A673 (cell line): ENCODE measurements around the gene FBXL17.

Experiments
- CTCF ChIP-seq: fragments of 300-800, 200-600 bp; sonication (generic); conservative IDR thresholded peaks from 2 replicates; pipeline ENCODE4 v1.5.1; 2017; ENCODE audit warnings: low read depth, mild to moderate bottlenecking, antibody characterized with exemption, low read length, moderate library complexity, mixed read lengths
- EZH2 ChIP-seq: fragments of 200-600 bp; sonication (generic); IDR thresholded peaks from 2 replicates; pipeline ENCODE4 v1.6.1; 2017; ENCODE audit warnings: borderline replicate concordance, low read depth, mild to moderate bottlenecking, mixed read lengths, antibody characterized with exemption, low read length; ENCODE audit not compliant: poor library complexity, severe bottlenecking

DNA sequence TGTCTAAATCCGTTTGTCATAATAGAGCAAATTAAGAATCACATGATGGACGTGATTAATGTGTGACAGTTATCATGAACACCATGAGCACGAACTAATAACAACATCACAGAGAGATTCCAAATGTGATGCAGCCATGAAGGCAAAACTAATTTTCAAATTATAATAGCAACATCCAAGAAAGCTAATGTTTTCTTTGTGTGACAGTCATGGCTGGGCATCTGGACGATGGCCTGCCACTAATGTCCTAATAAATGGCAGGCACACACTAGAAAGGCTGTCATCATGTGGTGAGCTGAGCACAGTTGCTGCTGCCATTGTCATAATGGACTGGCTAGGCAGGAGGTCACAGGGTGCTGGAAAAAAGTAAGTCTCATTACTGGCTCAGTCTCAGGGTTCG is 431.1 kb downstream of the FBXL17 start:
- TF ChIP-seq CTCF (no peak), EZH2 (no peak)
